Measurements from ENCODE around the gene ADGRD2.

Gene ADGRD2

GRCh38 chr9:124493794-124494479, 43.7 kb downstream of the ADGRD2 start:
- DNase-seq (ENCODE audit: low read depth), result no peak
- TF ChIP-seq CTCF (IDR thresholded peaks at IDR 0.05; ENCODE audit: low read length, missing control alignments), result no peak
- no peak overlapping the region for H3K4me3 ChIP-seq (replicated peaks; ENCODE audit: low read depth, low read length)

- no peak for TF ChIP-seq CTCF (IDR thresholded peaks at IDR 0.05; ENCODE audit: low read length, missing control alignments)
- no peak overlapping the region for H3K4me3 ChIP-seq (replicated peaks; ENCODE audit: low read depth, low read length)
- DNase-seq (ENCODE audit: low read depth), result no peak
Measured at GRCh38 chr9:124495126-124496074, 45.1 kb downstream of the ADGRD2 start.

- no peak overlapping the region for H3K4me3 ChIP-seq (replicated peaks; ENCODE audit: low read depth, low read length)
- TF ChIP-seq CTCF (IDR thresholded peaks at IDR 0.05; ENCODE audit: low read length, missing control alignments), result no peak
Measured at GRCh38 chr9:124496075-124496449, 45.8 kb downstream of the ADGRD2 start.

GRCh38 chr9:124496463-124496862, 46.2 kb downstream of the ADGRD2 start:
- no peak for DNase-seq (ENCODE audit: low read depth)
- TF ChIP-seq CTCF (IDR thresholded peaks at IDR 0.05; ENCODE audit: low read length, missing control alignments), result no peak
- no peak overlapping the region for H3K4me3 ChIP-seq (replicated peaks; ENCODE audit: low read depth, low read length)

More at GRCh38 chr9:124496075-124496449, 45.8 kb downstream of the ADGRD2 start:
- no peak for DNase-seq (ENCODE audit: low read depth)

- no peak overlapping the region for H3K4me3 ChIP-seq (replicated peaks; ENCODE audit: low read depth, low read length)
- no peak for DNase-seq (ENCODE audit: low read depth)
- no peak for TF ChIP-seq CTCF (IDR thresholded peaks at IDR 0.05; ENCODE audit: low read length, missing control alignments)
Measured at GRCh38 chr9:124497441-124497840, 47.2 kb downstream of the ADGRD2 start.

- TF ChIP-seq CTCF (IDR thresholded peaks at IDR 0.05; ENCODE audit: low read length, missing control alignments), result no peak
- no peak for DNase-seq (ENCODE audit: low read depth)
- H3K4me3 ChIP-seq (replicated peaks; ENCODE audit: low read depth, low read length), result no peak overlapping the region
Measured at GRCh38 chr9:124498040-124498439, 47.8 kb downstream of the ADGRD2 start.
